B cell (primary cell): ENCODE data around the gene MAPT. TPM values are rescaled to one million over a fixed set of nuclear protein-coding genes. Genes with fewer than 3 reads are reported as not detected.

Experiments used
- ATAC-seq: fragments of 200-7000 bp; cut with Tn5 transposase; one replicate; pipeline ENCODE4 v1.10.0; 2021; ENCODE audit warnings: low read depth, mild to moderate bottlenecking, moderate number of reproducible peaks, moderate library complexity
- CTCF ChIA-PET: fragments of 350-600 bp; sonication (Branson Sonifier 250); formaldehyde crosslinking; loops from one replicate; lab custom pipeline; 2021; ENCODE audit warnings: antibody characterized with exemption, inconsistent platforms; lab: Charles Lee
- POLR2A ChIA-PET: fragments of 350-600 bp; sonication (Branson Sonifier 250); formaldehyde crosslinking; loops from one replicate; lab custom pipeline; 2021; ENCODE audit warnings: antibody characterized with exemption; lab: Charles Lee
- DNase-seq: peaks from one replicate; pipeline ENCODE4 v3.0.0; 2013
- H2AFZ ChIP-seq: 2 replicates; pipeline ENCODE4 v1.6.1; 2012; ENCODE audit warnings: mild to moderate bottlenecking, low read depth, low read length; ENCODE audit not compliant: insufficient read depth, poor library complexity, severe bottlenecking
- H3K27ac ChIP-seq, 2 donors: 1 replicate in 1 of 2; 2 replicates in 1 of 2; pipeline ENCODE4 v1.5.1; 2012 to 2013; ENCODE audit warnings: low read length in 2 of 2, mild to moderate bottlenecking in 2 of 2, moderate library complexity in 1 of 2
- H3K27me3 ChIP-seq, 4 experiments: fragments of 200-600 bp in 1 of 4; sonication (generic) in 1 of 4; replicated peaks in 1 of 4; 1 replicate in 2 of 4; 2 replicates in 2 of 4; pipeline versions ENCODE4 v1.6.1 to v1.7.0; 2013 to 2016; ENCODE audit warnings: low read length in 3 of 4, mild to moderate bottlenecking in 2 of 4, mixed read lengths in 1 of 4, moderate library complexity in 1 of 4; ENCODE audit not compliant: insufficient read depth in 4 of 4, control insufficient read depth in 3 of 4; ENCODE audit errors: control extremely low read depth in 1 of 4
- H3K36me3 ChIP-seq, 2 experiments: replicated peaks in 1 of 2; 1 replicate in 1 of 2; 2 replicates in 1 of 2; pipeline versions ENCODE4 v1.6.1 to v1.7.1; 2013; ENCODE audit warnings: low read length in 1 of 2; ENCODE audit not compliant: insufficient read depth in 2 of 2, control insufficient read depth in 1 of 2; ENCODE audit errors: control extremely low read depth in 1 of 2, extremely low read depth in 1 of 2
- H3K4me1 ChIP-seq, 2 donors: fragments of 200-600 bp in 1 of 2; sonication (generic) in 1 of 2; 1 replicate in 1 of 2; 2 replicates in 1 of 2; pipeline versions ENCODE4 v1.5.1 to v1.6.1; 2013 to 2017; ENCODE audit warnings: low read length in 2 of 2; ENCODE audit not compliant: control insufficient read depth in 2 of 2, insufficient read depth in 2 of 2
- H3K4me2 ChIP-seq: replicated peaks from 2 replicates; pipeline ENCODE3; 2012; ENCODE audit warnings: mild to moderate bottlenecking, low read depth, low read length; ENCODE audit not compliant: poor library complexity, severe bottlenecking
- H3K4me3 ChIP-seq, 5 experiments: fragments of 200-600 bp in 1 of 5; sonication (generic) in 1 of 5; 1 replicate in 3 of 5; 2 replicates in 2 of 5; pipeline versions ENCODE4 v1.5.1 to v1.7.0; 2011 to 2016; ENCODE audit warnings: low read length in 4 of 5, mild to moderate bottlenecking in 4 of 5, low read depth in 2 of 5, control low read depth in 1 of 5, moderate library complexity in 1 of 5; ENCODE audit not compliant: insufficient read depth in 1 of 5; ENCODE audit errors: control extremely low read depth in 1 of 5, extremely low read depth in 1 of 5
- H3K79me2 ChIP-seq: fragments of 200-600 bp; sonication (generic); one replicate; pipeline ENCODE4 v1.6.0; 2016; ENCODE audit warnings: low read length; ENCODE audit not compliant: control insufficient read depth, insufficient read depth
- H3K9ac ChIP-seq: fragments of 200-600 bp; sonication (generic); 2 replicates; pipeline ENCODE4 v1.6.1; 2017; ENCODE audit warnings: mild to moderate bottlenecking, low read length, moderate library complexity
- H3K9me3 ChIP-seq, 3 donors: one replicate each; pipeline versions ENCODE4 v1.6.1 to v1.7.1; 2013; ENCODE audit warnings: low read length in 2 of 3; ENCODE audit not compliant: control insufficient read depth in 2 of 3, insufficient read depth in 1 of 3; ENCODE audit errors: control extremely low read depth in 1 of 3
- H4K20me1 ChIP-seq: 2 replicates; pipeline ENCODE4 v1.6.0; 2012; ENCODE audit warnings: mild to moderate bottlenecking, low read length; ENCODE audit not compliant: insufficient read depth, control insufficient read depth, poor library complexity, severe bottlenecking
- H3K27ac Mint-ChIP-seq: one replicate; pipeline ENCODE4 v1.8.0; 2021; ENCODE audit warnings: mixed read lengths
- H3K27me3 Mint-ChIP-seq: one replicate; pipeline ENCODE4 v1.8.0; 2021; ENCODE audit warnings: mixed read lengths
- H3K4me1 Mint-ChIP-seq: one replicate; pipeline ENCODE4 v1.8.0; 2021; ENCODE audit warnings: mixed read lengths
- H3K4me3 Mint-ChIP-seq: one replicate; pipeline ENCODE4 v1.8.0; 2021; ENCODE audit warnings: mixed read lengths
- H3K9me3 Mint-ChIP-seq: one replicate; pipeline ENCODE4 v1.8.0; 2022; ENCODE audit warnings: mixed read lengths; ENCODE audit not compliant: insufficient read depth
- EZH2 ChIP-seq: IDR thresholded peaks from 2 replicates; pipeline ENCODE4 v1.6.1; 2012; ENCODE audit warnings: borderline replicate concordance, low read depth, mild to moderate bottlenecking, moderate library complexity, low read length; ENCODE audit not compliant: insufficient read depth, poor library complexity, severe bottlenecking
- WGBS: methylation state at CpG from one replicate; pipeline ENCODE4 v1.1.5; 2013; ENCODE audit warnings: missing lambda C conversion rate; ENCODE audit not compliant: insufficient coverage; 5-methylcytosine and 5-hydroxymethylcytosine counted together
- intact Hi-C: fragments of 100-400 bp; cut with micrococcal nuclease; formaldehyde crosslinking; loops from one replicate; pipeline ENCODE4 v1.10.0; 2022
- polyA plus RNA-seq: library from polyadenylated mRNA; depleted of rRNA; stranded (reverse); fragments of >200 nt; gene quantifications from 2 replicates; pipeline ENCODE4 v1.2.3, GENCODE V29; 2012
- total RNA-seq, 2 donors: library from RNA; stranded (reverse); fragments of 120-200 nt in 1 of 2; gene quantifications; 1 replicate in 1 of 2; 2 replicates in 1 of 2; pipeline versions ENCODE4 v1.2.3 to v1.2.4, GENCODE V29; 2013 to 2022
- TF ChIP-seq, protein P1 (sequence below): fragments of 200-600 bp; IDR thresholded peaks from one replicate; pipeline ENCODE4 v1.8.0; 2022; ENCODE audit warnings: antibody characterized with exemption, mild to moderate bottlenecking

The MAPT gene
- total and polyA plus RNA-seq, 2 donors (not counting 1 experiment from before 2014, with no cell fraction given): 0.13 to 0.20 TPM

DNA sequence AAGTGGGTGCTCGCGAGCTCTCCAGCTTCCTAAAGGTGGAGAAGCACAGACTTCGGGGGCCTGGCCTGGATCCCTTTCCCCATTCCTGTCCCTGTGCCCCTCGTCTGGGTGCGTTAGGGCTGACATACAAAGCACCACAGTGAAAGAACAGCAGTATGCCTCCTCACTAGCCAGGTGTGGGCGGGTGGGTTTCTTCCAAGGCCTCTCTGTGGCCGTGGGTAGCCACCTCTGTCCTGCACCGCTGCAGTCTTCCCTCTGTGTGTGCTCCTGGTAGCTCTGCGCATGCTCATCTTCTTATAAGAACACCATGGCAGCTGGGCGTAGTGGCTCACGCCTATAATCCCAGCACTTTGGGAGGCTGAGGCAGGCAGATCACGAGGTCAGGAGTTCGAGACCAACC is 102.8 kb downstream of the MAPT start:
- CTCF ChIA-PET: no interaction called here
- POLR2A ChIA-PET: no interaction called here

DNA sequence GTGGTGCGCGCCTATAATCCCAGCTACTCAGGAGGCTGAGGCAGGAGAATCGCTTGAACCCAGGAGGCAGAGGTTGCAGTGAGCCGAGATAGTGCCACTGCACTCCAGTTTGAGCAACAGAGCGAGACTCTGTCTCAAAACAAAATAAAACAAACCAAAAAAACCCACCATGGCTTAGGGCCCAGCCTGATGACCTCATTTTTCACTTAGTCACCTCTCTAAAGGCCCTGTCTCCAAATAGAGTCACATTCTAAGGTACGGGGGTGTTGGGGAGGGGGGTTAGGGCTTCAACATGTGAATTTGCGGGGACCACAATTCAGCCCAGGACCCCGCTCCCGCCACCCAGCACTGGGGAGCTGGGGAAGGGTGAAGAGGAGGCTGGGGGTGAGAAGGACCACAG is 103.3 kb downstream of the MAPT start:
- Histone ChIP-seq H4K20me1 (no peaks in the 10 kb centered on the region), H3K27ac (no peak overlapping the region), H3K9me3 (no peaks in the 10 kb centered on the region), H3K4me2 (no peak overlapping the region), H3K27me3 (no peaks in the 10 kb centered on the region), H3K9ac (no peak overlapping the region), H3K79me2 (no peaks in the 10 kb centered on the region), H3K4me3 (no peak overlapping the region), H3K36me3 (no peaks in the 10 kb centered on the region), H2AFZ (no peak overlapping the region), H3K4me1 (peaks cover 0 to 1% of the 10 kb centered on the region in 2 donors)
- H3K27ac Mint-ChIP-seq: no peak overlapping the region
- POLR2A ChIA-PET: no interaction called here
- 94% methylated on average over 7 of the region's 9 CpGs for WGBS
- ATAC-seq: no peak
- no peak for TF ChIP-seq EZH2
- TF ChIP-seq, protein P1, sequence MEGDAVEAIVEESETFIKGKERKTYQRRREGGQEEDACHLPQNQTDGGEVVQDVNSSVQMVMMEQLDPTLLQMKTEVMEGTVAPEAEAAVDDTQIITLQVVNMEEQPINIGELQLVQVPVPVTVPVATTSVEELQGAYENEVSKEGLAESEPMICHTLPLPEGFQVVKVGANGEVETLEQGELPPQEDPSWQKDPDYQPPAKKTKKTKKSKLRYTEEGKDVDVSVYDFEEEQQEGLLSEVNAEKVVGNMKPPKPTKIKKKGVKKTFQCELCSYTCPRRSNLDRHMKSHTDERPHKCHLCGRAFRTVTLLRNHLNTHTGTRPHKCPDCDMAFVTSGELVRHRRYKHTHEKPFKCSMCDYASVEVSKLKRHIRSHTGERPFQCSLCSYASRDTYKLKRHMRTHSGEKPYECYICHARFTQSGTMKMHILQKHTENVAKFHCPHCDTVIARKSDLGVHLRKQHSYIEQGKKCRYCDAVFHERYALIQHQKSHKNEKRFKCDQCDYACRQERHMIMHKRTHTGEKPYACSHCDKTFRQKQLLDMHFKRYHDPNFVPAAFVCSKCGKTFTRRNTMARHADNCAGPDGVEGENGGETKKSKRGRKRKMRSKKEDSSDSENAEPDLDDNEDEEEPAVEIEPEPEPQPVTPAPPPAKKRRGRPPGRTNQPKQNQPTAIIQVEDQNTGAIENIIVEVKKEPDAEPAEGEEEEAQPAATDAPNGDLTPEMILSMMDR: no peak
- H3K4me3 Mint-ChIP-seq: no peak overlapping the region
- CTCF ChIA-PET: interaction anchor here (1.4 kb wide), 1 partner anchor 216 kb away, joined by 4 read pairs; no protein-coding TSS in a partner anchor
- intact Hi-C loops: no loop called here
- H3K4me1 Mint-ChIP-seq: no peaks in the 10 kb centered on the region
- no peaks in the 10 kb centered on the region for H3K9me3 Mint-ChIP-seq
- H3K27me3 Mint-ChIP-seq: no peaks in the 10 kb centered on the region
- no peak for DNase-seq

More for the DNA sequence above, 102.8 kb downstream of the MAPT start:
- Histone ChIP-seq H3K4me3 (no peak overlapping the region), H4K20me1 (no peaks in the 10 kb centered on the region), H3K9ac (no peak overlapping the region), H3K4me2 (no peak overlapping the region), H3K9me3 (no peaks in the 10 kb centered on the region), H3K79me2 (no peaks in the 10 kb centered on the region), H2AFZ (no peak overlapping the region), H3K4me1 (no peaks in the 10 kb centered on the region), H3K36me3 (no peaks in the 10 kb centered on the region), H3K27ac (no peak overlapping the region), H3K27me3 (no peaks in the 10 kb centered on the region)
- no peak for ATAC-seq
- TF ChIP-seq, protein P1: no peak
- TF ChIP-seq EZH2: no peak
- H3K9me3 Mint-ChIP-seq: no peaks in the 10 kb centered on the region
- no peak overlapping the region for H3K27ac Mint-ChIP-seq
- DNase-seq: no peak
- no peak overlapping the region for H3K4me3 Mint-ChIP-seq
- no peaks in the 10 kb centered on the region for H3K27me3 Mint-ChIP-seq
- H3K4me1 Mint-ChIP-seq: no peaks in the 10 kb centered on the region
- intact Hi-C loops: no loop called here
- WGBS: 92% methylated on average over 13 of the region's 13 CpGs
